Endothelial cell of umbilical vein (primary cell): Measurements from ENCODE around the gene CHRNA3. TPM values are rescaled to one million over a fixed set of nuclear protein-coding genes. Genes with fewer than 3 reads are reported as not detected.

Experiments
- BruUV-seq: library from RNA; stranded (reverse); fragments of 400-500 nt; replicated peaks from 2 replicates; lab custom pipeline; 2021; lab: Mats Ljungman, UMichigan
- CTCF ChIA-PET: fragments of 300-600, 350-600 bp; sonication (Branson Sonifier 250); formaldehyde crosslinking; loops from one replicate; lab custom pipeline; 2021; ENCODE audit warnings: antibody characterized with exemption, inconsistent platforms; lab: Charles Lee
- POLR2A ChIA-PET: fragments of 300-600, 350-600 bp; sonication (Branson Sonifier 250); formaldehyde crosslinking; loops from one replicate; lab custom pipeline; 2021; ENCODE audit warnings: antibody characterized with exemption, inconsistent platforms; lab: Charles Lee
- DNase-seq: peaks from one replicate; pipeline ENCODE4 v3.0.0-alpha.2; 2011; ENCODE audit warnings: low read depth, low spot score
- FAIRE-seq: peaks from 2 replicates; lab custom pipeline; 2011; peaks lifted over from hg19 to GRCh38; lab: Jason Lieb, UNC
- H2AFZ ChIP-seq: 2 replicates; pipeline ENCODE4 v1.6.0; 2012; ENCODE audit warnings: low read depth, low read length, control low read depth, inconsistent platforms
- H3K27ac ChIP-seq: 2 replicates; pipeline ENCODE4 v1.5.1; 2011; ENCODE audit warnings: low read depth, mild to moderate bottlenecking, control low read depth, low read length, moderate library complexity; ENCODE audit not compliant: insufficient read depth
- H3K27me3 ChIP-seq, 2 experiments: 2 replicates each; pipeline versions ENCODE4 v1.6.0 to v1.6.1; 2011; ENCODE audit warnings: low read length in 2 of 2, mixed read lengths in 1 of 2; ENCODE audit not compliant: control insufficient read depth in 2 of 2, insufficient read depth in 2 of 2
- H3K36me3 ChIP-seq, 2 experiments: 2 replicates in 1 of 2; 3 replicates in 1 of 2; pipeline ENCODE4 v1.5.1; 2011; ENCODE audit warnings: low read length in 2 of 2, mild to moderate bottlenecking in 1 of 2, moderate library complexity in 1 of 2; ENCODE audit not compliant: control insufficient read depth in 2 of 2, insufficient read depth in 2 of 2; ENCODE audit errors: extremely low read depth in 1 of 2
- H3K4me1 ChIP-seq: 3 replicates; pipeline ENCODE4 v1.5.1; 2011; ENCODE audit warnings: mild to moderate bottlenecking, low read length; ENCODE audit not compliant: control insufficient read depth, insufficient read depth; ENCODE audit errors: extremely low read depth
- H3K4me2 ChIP-seq: 2 replicates; pipeline ENCODE4 v1.6.1; 2011; ENCODE audit warnings: low read length, control low read depth, mixed read lengths; ENCODE audit not compliant: insufficient read depth
- H3K4me3 ChIP-seq, 3 experiments: fragments of 200-600 bp in 1 of 3; sonication (generic), shearing (Covaris generic) in 1 of 3; replicated peaks in 1 of 3; 2 replicates each; pipeline ENCODE4 v1.5.1; 2011 to 2016; ENCODE audit warnings: control low read depth in 3 of 3, low read length in 3 of 3, mild to moderate bottlenecking in 2 of 3, inconsistent platforms in 1 of 3, low read depth in 1 of 3, moderate library complexity in 1 of 3; ENCODE audit not compliant: insufficient read depth in 1 of 3
- H3K79me2 ChIP-seq: 2 replicates; pipeline ENCODE4 v1.6.0; 2012; ENCODE audit warnings: low read length, inconsistent platforms; ENCODE audit not compliant: control insufficient read depth, insufficient read depth
- H3K9ac ChIP-seq: replicated peaks from 2 replicates; pipeline ENCODE3; 2011; ENCODE audit warnings: low read length, control low read depth; ENCODE audit not compliant: insufficient read depth; ENCODE audit errors: extremely low read depth
- H3K9me1 ChIP-seq: replicated peaks from 3 replicates; pipeline ENCODE4 v1.6.0; 2011; ENCODE audit warnings: mild to moderate bottlenecking, low read length; ENCODE audit not compliant: control insufficient read depth, insufficient read depth; ENCODE audit errors: extremely low read depth
- H3K9me3 ChIP-seq: replicated peaks from 2 replicates; pipeline ENCODE4 v1.5.1; 2012; ENCODE audit warnings: low read length, inconsistent platforms; ENCODE audit not compliant: control insufficient read depth, insufficient read depth
- H4K20me1 ChIP-seq: replicated peaks from 2 replicates; pipeline ENCODE3; 2011; ENCODE audit warnings: mild to moderate bottlenecking, low read length; ENCODE audit not compliant: control insufficient read depth, insufficient read depth; ENCODE audit errors: extremely low read depth
- FOS ChIP-seq: IDR thresholded peaks from 2 replicates; pipeline ENCODE4 v1.6.1; 2011; ENCODE audit warnings: mild to moderate bottlenecking, low read length, moderate library complexity, borderline replicate concordance; ENCODE audit not compliant: insufficient read depth
- MYC ChIP-seq: IDR thresholded peaks from one replicate; pipeline ENCODE4 v1.6.1; 2011; ENCODE audit warnings: mild to moderate bottlenecking, low read depth, low read length
- POLR2AphosphoS5 ChIP-seq: IDR thresholded peaks from 2 replicates; pipeline ENCODE4 v1.6.1; 2012; ENCODE audit warnings: low read depth, mild to moderate bottlenecking, control low read depth, low read length, moderate library complexity; ENCODE audit not compliant: insufficient read depth
- dilution Hi-C: fragments of 300-500 bp; cut with MboI; formaldehyde crosslinking; loops from one replicate; pipeline ENCODE4 v1.15.0; 2019; ENCODE audit warnings: low sequenced_read_pairs; ENCODE audit not compliant: extremely low pct_ligation_motif_present
- intact Hi-C: fragments of 100-400 bp; cut with micrococcal nuclease; formaldehyde crosslinking; loops from one replicate; pipeline ENCODE4 v1.10.0; 2022
- polyA plus RNA-seq, 4 experiments: library from polyadenylated mRNA; depleted of rRNA in 3 of 4; stranded (reverse) in 3 of 4; unstranded in 1 of 4; fragments of >200 nt; gene quantifications; 2 replicates each; pipeline versions ENCODE4 v1.2.1 to v1.2.3, GENCODE V29; 2011 to 2012; ENCODE audit warnings: missing spikeins in 1 of 4
- total RNA-seq: library from RNA; stranded (reverse); gene quantifications from 2 replicates; pipeline ENCODE4 v1.2.3, GENCODE V29; 2021

The CHRNA3 gene
- total and polyA plus RNA-seq, 2 donors (not counting 3 experiments of a cell fraction or from before 2014, with no cell fraction given): not detected

- Histone ChIP-seq H3K4me1 (peaks cover 2% of the 10 kb centered on the region), H3K9me3 (no peaks in the 10 kb centered on the region), H3K27ac (no peak overlapping the region), H3K27me3 (peaks cover 0 to 2% of the 10 kb centered on the region in 2 experiments), H3K4me2 (no peak overlapping the region), H2AFZ (no peak overlapping the region), H3K9me1 (no peaks in the 10 kb centered on the region), H3K79me2 (no peaks in the 10 kb centered on the region), H4K20me1 (no peaks in the 10 kb centered on the region), H3K36me3 (no peaks in the 10 kb centered on the region), H3K4me3 (no peak overlapping the region), H3K9ac (no peak overlapping the region)
- ChIA-PET CTCF (interaction anchor here (0.8 to 1.1 kb wide), 3 partner anchors 22 to 68 kb away, joined by 3 read pairs; no protein-coding TSS in a partner anchor), POLR2A (no interaction called here)
- no TSS peak for BruUV-seq
- dilution Hi-C loops: no loop called here
- intact Hi-C loops: no loop called here
- TF ChIP-seq MYC: no peak
- DNase-seq (no peak), FAIRE-seq (no peak)
Observed at GRCh38 chr15:78642331-78642730, 21.5 kb upstream of the CHRNA3 start.

- TF ChIP-seq POLR2AphosphoS5 (no peak), FOS (no peak)
- Histone ChIP-seq H4K20me1 (no peaks in the 10 kb centered on the region), H3K9me3 (no peaks in the 10 kb centered on the region), H3K27ac (no peak overlapping the region), H3K4me2 (no peak overlapping the region), H3K9ac (no peak overlapping the region), H3K9me1 (no peaks in the 10 kb centered on the region), H3K4me1 (peaks cover 2% of the 10 kb centered on the region), H3K36me3 (no peaks in the 10 kb centered on the region), H3K27me3 (peaks cover 0 to 2% of the 10 kb centered on the region in 2 experiments), H2AFZ (peak overlapping the region; percentile 98), H3K79me2 (no peaks in the 10 kb centered on the region), H3K4me3 (no peak overlapping the region)
- intact Hi-C loops (no loop called here), dilution Hi-C loops (no loop called here)
- ChIA-PET POLR2A (no interaction called here), CTCF (interaction anchor here (1.1 kb wide), 3 partner anchors 67 to 68 kb away, joined by 3 read pairs; no protein-coding TSS in a partner anchor)
- DNase-seq (no peak), FAIRE-seq (no peak)
- no TSS peak for BruUV-seq
Observed at GRCh38 chr15:78641749-78642275, 21.0 kb upstream of the CHRNA3 start.
